Frontal cortex (tissue), 4 donors: ENCODE results near the gene LY9. TPM values are rescaled to one million over a fixed set of nuclear protein-coding genes. Genes with fewer than 3 reads are reported as not detected.

ENCODE experiments used
- DNase-seq, 2 donors: peaks; one replicate each; pipeline ENCODE4 v3.0.0; 2012; ENCODE audit warnings: low spot score in 2 of 2
- FAIRE-seq: peaks from 2 replicates; lab custom pipeline; 2012; peaks lifted over from hg19 to GRCh38; lab: Jason Lieb, UNC
- total RNA-seq: library from RNA; depleted of rRNA; stranded (reverse); fragments of >200 nt; gene quantifications from one replicate; pipeline ENCODE4 v1.2.3, GENCODE V29; 2014
- donor health status: control.
- donor health status: control.
- donor health status: control.

Gene LY9, protein sequence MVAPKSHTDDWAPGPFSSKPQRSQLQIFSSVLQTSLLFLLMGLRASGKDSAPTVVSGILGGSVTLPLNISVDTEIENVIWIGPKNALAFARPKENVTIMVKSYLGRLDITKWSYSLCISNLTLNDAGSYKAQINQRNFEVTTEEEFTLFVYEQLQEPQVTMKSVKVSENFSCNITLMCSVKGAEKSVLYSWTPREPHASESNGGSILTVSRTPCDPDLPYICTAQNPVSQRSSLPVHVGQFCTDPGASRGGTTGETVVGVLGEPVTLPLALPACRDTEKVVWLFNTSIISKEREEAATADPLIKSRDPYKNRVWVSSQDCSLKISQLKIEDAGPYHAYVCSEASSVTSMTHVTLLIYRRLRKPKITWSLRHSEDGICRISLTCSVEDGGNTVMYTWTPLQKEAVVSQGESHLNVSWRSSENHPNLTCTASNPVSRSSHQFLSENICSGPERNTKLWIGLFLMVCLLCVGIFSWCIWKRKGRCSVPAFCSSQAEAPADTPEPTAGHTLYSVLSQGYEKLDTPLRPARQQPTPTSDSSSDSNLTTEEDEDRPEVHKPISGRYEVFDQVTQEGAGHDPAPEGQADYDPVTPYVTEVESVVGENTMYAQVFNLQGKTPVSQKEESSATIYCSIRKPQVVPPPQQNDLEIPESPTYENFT
- total RNA-seq = not detected

DNA sequence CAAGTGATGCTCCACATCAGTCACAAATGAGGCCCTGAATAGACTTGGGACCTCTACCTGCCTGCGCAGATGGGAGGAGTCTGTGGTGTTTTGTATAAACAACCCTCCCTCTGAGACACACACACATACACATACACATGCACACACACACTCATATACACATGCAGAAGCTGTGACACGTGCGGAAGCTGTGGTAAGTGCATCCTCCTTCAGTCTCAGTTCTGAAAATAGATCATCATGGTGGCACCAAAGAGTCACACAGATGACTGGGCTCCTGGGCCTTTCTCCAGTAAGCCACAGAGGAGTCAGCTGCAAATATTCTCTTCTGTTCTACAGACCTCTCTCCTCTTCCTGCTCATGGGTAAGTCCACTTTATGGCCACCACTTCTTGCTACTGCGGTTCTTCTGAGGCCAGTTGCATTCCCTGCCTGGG is at the start of gene LY9:
LY9 (plus strand) TSS at position 224 of the 433 bp plus-strand sequence; CDS start at position 238, 14 bp downstream.
- DNase-seq (no peak), FAIRE-seq (no peak)

DNA sequence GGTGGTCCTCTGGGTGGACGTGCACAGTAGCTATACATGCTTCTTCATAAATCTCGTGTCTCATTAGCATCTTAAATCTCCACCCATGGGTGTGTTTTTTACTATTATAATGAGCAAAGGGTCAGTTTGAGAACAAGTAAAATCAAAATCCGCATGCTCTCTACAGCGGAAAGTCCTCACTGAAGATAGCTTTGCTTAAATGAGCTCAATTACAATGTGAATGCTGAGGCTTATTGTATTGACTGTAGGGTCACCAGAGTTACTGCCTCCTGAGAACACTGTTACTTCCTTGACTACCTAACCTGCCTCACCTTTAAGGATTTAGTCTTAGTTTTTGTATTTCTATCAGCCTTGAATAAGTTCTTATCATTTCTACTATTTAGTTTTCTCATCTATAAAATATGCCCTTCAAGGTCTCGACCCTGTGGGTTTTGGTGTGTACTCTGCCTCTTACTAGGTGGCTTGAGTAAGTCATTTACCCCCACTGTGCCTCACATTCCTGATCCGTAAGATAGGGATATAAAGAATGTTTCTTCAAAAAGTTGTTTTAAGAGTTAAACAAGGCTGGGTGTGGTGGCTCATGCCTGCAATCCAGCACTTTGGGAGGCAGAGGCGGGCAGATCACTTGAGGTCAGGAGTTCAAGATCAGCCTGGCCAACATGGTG is 49.0 kb upstream of the LY9 start:
- DNase-seq (no peak), FAIRE-seq (no peak)

- DNase-seq (no peak), FAIRE-seq (no peak)
Measured at GRCh38 chr1:160747717-160748116, 48.3 kb upstream of the LY9 start.

GRCh38 chr1:160748181-160748877 is 47.6 kb upstream of the LY9 start:
- DNase-seq (no peak), FAIRE-seq (no peak)

DNA sequence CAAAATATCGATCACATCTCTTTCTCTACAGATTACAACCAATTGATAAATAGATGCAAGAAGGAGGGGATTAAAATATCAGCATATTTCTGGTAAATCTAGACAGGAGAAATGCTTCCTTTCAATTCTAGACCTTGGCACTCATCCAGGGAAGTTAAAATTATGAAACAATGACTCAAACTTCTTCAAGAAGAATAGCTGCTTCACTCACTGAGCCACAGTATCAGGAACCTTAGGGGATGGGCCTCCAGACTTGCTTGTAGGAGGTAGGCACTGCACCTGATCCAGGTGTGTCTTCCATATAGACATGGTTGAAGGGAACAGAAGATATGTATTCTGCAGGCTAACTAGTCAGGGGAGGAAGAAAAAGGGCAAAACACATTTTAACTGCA is 47.1 kb upstream of the LY9 start:
- FAIRE-seq (no peak), DNase-seq (no peak)

DNA sequence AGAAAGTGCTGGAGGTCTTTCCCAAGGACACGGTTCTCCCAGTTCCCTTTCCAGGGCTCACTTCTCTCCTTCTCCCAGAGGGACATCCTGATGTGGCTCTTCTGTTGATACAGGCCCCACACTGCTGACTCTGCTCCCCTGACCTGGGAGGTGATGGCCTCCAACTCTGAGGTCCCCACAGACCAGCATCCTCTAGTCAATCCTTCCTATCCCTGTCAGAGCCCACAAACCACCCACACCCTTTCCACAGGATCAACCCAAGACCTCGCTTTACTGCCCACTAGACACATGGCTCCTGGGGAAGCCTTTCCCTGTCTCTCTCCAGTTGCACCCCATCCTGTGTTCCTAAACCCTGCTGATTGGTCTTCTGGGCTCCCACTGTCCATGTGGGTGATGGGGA is 45.4 kb upstream of the LY9 start:
- no peak for FAIRE-seq
- no peak for DNase-seq

DNA sequence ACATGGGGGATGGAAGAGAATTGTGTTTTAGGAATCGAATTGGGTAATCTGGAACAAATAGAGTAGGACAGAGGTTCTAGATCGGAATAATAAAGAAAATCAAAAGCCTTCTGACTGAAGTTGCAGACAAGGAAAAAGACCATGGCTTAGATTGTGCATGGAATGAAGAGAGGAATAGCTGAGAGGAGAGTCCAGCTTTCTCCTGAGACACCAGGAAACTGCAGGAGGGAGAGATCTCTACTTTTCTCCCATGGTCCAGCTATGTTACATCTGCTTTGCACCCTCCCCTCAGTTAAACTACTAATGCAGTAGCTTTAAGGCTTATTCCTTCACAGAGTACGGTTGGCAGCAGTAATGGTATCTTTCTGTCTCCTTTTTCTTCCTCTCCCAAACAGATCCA is 43.6 kb upstream of the LY9 start:
- no peak for DNase-seq
- no peak for FAIRE-seq

GRCh38 chr1:160752924-160753323 is 43.0 kb upstream of the LY9 start:
- DNase-seq = no peak
- FAIRE-seq = no peak

GRCh38 chr1:160753594-160753993 is 42.4 kb upstream of the LY9 start:
- FAIRE-seq (no peak), DNase-seq (no peak)

DNA sequence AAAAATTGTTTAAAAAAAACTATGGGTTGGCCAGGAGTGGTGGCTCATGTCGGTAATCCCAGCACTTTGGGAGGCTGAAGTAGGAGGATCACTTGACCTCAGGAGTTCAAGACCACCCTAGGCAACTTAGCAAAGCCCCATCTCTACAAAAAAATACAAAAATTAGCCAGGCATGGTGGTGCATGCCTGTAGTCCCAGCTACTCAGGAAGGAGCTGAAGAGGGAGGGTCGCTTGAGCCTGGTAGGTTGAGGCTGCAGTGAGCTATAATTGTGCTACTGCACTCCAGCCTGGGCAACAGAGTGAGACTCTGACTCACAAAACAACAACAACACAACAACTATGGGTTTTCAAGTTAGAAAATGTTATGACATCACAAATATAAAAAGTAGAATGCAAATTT is 40.5 kb upstream of the LY9 start:
- DNase-seq = no peak
- no peak for FAIRE-seq

GRCh38 chr1:160755911-160756848 is 39.8 kb upstream of the LY9 start:
- no peak for FAIRE-seq
- no peak for DNase-seq

- no peak for FAIRE-seq
- DNase-seq = no peak
Measured at GRCh38 chr1:160756849-160757201, 39.1 kb upstream of the LY9 start.

DNA sequence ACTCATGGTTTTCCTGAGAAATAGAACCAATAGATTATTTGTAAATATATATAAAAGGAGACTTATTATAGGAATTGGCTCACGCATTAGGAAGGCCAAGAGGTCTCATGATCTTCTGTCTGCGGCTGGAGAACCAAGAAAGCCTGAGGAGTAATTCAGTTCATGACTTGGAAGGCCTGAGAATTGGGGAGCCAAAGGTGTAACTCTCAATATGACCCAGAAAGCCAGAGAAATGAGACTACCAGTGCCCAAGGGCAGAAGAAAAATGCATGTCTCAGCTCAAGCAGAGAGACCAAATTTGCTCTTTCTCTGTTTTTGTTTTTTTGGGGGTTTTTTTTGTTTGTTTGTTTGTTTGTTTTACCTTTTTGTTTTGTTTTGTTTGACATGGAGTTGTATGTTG is 37.5 kb upstream of the LY9 start:
- FAIRE-seq (no peak), DNase-seq (no peak)

- DNase-seq (no peak), FAIRE-seq (no peak)
Measured at GRCh38 chr1:160759740-160760139, 36.2 kb upstream of the LY9 start.

- no peak for FAIRE-seq
- no peak for DNase-seq
Measured at GRCh38 chr1:160761046-160761445, 34.9 kb upstream of the LY9 start.

- no peak for FAIRE-seq
Measured at GRCh38 chr1:160761886-160762285, 34.1 kb upstream of the LY9 start.

DNA sequence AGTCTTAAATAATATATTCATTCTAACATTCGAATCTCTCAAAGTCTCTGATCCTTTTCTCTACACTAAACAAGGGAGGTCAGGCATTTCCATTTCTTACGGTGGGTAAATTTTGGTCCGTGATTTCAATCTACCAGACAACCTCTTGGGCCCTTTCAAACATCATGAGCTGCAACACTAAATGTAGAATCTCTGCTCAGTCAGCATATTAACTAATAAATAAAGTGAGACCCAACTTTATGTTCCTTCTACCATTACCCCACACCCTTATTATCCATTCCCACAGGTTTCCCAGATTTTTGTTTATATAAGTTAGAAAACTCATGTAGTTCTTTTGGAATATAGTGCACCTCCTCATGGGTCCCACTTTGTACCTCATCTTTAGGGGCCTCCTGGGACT is 32.0 kb upstream of the LY9 start:
- no peak for FAIRE-seq
- no peak for DNase-seq

More at GRCh38 chr1:160761886-160762285, 34.1 kb upstream of the LY9 start:
- no peak for DNase-seq

GRCh38 chr1:160767395-160768294 is 28.3 kb upstream of the LY9 start:
- FAIRE-seq (no peak), DNase-seq (no peak)
